Measurements from ENCODE around the gene IQCH.

DNA sequence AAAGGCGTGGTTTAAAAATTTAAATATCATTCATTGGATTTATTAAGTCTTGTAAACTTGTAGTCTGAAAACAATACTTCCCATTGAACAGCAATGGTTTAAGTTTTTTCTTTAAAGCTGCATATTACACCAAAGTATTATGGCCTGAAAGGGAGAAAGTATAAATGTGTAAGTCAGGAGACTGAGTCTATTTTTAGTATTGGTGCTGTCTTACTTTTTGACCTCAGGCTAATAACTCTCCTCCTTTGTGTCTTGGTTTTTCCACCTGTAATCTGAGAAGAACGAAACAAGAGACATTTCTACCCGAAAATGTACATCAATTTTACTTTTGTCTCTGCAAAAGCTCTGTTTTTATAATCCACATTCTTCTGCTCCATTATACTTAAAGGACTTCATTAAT, 273.9 kb downstream of the IQCH start:
- TF ChIP-seq, protein P1, sequence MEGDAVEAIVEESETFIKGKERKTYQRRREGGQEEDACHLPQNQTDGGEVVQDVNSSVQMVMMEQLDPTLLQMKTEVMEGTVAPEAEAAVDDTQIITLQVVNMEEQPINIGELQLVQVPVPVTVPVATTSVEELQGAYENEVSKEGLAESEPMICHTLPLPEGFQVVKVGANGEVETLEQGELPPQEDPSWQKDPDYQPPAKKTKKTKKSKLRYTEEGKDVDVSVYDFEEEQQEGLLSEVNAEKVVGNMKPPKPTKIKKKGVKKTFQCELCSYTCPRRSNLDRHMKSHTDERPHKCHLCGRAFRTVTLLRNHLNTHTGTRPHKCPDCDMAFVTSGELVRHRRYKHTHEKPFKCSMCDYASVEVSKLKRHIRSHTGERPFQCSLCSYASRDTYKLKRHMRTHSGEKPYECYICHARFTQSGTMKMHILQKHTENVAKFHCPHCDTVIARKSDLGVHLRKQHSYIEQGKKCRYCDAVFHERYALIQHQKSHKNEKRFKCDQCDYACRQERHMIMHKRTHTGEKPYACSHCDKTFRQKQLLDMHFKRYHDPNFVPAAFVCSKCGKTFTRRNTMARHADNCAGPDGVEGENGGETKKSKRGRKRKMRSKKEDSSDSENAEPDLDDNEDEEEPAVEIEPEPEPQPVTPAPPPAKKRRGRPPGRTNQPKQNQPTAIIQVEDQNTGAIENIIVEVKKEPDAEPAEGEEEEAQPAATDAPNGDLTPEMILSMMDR (IDR thresholded peaks at IDR 0.05), result no peak
- TF ChIP-seq POLR2A (IDR thresholded peaks at IDR 0.05), result no peak

Data from sigmoid colon (tissue), 3 donors.